H4 (cell line): ENCODE results near the gene FUZ. TPM values are rescaled to one million over a fixed set of nuclear protein-coding genes. Genes with fewer than 3 reads are reported as not detected.

Experiments
- DNase-seq: peaks from one replicate; pipeline ENCODE4 v3.0.0-alpha.2; 2015; ENCODE audit warnings: low spot score
- total RNA-seq: library from RNA; depleted of rRNA; stranded (reverse); fragments of >200 nt; shearing (Covaris generic); gene quantifications from 2 replicates; pipeline ENCODE4 v1.2.3, GENCODE V29; 2014

The FUZ gene
- total RNA-seq, 1 experiment from 2014 or later = 31.7 TPM

DNA sequence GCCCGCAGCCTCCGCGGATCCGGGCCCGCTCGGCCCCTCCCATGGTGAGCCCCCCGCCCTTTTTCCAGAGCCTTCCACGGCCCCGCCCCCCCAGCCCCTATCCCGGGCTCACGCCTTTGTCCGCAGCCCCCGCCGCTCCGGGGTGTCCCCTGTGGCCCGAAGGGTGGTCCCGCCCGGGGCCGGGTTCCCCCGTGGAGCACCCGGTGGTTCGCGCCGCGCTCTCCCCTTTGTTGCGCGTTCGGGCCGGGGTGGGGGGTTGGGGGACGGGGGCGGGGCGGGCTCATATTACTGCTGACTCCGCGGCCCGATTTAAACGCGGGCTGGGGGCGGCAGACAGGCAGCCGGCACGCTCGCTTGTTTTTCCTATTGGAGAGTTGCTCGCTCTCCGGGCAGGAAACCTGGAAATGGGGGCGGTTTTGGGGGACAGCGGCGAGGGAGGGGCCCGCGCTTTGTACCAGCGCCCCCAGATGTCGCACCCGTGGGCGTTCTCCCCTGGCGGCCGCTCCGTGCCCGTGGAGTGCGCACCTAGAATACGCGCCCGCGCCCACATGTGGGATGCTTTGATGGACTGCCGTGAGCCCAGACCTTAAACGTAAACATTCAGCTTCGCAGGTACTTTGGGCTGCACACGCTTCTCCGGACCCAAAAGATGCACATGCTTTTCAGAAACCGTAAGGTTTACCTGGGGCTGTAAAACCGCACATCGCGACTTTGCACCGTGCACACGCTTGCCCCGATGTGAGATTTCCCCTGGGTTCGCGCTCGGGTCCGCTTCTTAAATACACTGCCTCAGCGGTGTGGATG lies 38.6 kb upstream of the FUZ start:
- no peak for DNase-seq

DNA sequence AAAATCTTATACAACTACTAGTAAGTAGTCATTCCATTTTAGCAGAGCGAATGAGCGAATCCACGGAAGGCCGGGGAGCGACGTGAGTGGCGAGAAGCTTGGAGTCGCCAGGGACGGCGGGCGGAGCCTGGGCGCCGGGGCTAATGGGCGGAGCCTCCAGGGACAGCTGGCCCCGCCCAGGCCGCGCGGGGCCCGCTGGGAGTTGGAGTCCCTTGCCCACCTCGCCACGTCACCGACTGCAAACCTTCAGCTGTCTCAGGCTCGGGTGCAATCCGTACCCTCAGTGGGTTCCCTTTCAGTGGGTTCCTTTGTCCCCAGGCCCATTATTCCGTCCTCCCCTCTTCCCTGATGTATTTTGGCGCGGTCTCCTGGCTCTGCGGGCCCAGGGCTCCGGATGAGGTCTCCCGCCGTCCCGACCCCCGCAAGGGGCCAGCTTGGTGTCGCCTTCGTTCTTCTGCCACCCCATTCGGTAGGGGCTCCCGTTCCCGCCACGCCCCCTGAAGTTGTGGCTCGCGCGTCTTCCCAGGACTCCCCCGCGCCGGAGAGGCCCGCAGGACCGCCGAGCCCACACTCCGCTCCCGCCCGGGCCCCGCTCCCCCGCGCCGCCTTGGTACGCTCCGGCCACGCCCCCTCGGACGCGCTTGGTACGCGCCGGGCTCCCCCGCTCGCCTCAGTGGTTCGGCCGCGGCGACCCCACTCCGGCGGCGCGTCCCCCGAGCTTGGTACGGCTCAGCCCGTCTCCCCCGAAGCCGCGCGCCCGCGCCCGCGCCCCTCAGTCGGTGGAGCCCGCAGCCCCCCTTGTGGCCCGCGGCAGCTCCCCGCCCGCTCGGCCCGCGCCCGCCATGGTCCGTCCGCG lies 37.6 kb upstream of the FUZ start, which contains the start of gene PTOV1:
TSS of gene PTOV1 (plus strand) at position 673 of the 856 bp plus-strand sequence.
- peak; percentile 91 for DNase-seq

DNA sequence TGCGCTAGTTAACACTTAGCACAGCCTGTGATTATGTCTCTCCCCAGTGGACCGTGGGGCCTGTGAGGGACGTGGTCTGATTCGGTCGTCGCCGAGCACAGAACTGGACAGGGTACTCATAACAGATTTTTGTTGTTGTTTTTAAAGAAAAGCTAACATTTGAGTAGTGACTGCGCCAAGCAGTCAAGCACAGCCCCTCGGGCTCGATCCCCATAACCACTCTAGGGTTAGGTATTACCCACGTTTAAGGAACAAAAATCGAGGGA lies 37.1 kb upstream of the FUZ start:
- DNase-seq = no peak

DNA sequence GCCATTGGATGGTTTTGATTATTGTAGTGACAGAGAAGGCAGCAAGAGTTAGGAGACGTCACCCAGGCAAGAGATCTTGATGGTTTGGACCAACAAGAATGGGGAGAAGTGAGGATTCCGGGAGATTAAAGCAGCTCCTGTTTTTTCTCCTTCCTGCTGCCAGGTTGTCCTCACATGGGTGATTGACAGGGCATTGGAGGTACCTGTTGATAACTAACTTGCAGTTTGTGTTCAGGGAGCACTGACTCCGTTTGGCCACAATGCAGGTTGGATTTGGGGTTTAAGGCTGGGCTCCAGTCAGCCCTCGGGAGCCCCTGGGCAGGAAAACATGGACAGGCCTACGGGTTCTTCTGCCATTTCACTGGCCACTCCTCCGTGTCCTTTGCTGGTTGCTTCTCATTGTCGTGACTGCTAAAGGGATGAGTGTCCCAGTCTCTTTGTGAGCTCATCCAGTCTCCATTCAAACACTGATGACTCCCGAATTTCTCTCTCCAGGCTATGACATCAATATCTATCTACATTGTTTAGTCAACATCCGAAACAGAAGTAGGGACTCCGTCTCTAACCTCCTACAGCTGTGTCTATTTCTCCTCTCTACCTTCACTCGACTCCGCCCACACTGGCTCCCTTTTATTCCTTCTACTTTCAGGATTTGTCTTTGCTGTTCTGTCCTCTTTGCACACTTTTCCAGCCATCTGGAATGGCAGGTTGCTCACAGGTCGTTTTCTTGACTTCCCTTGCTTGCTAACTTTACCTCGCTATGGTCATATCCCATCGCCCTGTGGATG lies 36.5 kb upstream of the FUZ start:
- no peak for DNase-seq

DNA sequence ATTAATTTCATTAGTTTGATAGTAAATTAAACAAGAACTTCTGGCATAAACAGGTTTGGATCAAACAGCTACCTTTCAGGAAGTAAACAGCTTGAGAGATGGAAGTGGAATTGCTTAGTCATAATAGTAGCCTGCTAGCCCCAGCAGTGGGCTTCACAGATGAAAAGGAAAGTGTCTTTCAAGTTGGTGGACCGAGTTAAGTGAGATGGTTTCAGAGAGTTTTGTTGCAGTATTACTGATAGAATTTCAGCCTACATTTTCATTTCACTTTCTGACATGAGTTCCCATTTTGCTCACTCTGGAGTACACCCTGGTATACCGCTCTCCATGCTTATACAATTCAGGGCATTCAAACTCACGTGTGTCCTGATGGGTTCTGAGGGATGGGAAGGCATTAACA lies 35.8 kb upstream of the FUZ start:
- no peak for DNase-seq

DNA sequence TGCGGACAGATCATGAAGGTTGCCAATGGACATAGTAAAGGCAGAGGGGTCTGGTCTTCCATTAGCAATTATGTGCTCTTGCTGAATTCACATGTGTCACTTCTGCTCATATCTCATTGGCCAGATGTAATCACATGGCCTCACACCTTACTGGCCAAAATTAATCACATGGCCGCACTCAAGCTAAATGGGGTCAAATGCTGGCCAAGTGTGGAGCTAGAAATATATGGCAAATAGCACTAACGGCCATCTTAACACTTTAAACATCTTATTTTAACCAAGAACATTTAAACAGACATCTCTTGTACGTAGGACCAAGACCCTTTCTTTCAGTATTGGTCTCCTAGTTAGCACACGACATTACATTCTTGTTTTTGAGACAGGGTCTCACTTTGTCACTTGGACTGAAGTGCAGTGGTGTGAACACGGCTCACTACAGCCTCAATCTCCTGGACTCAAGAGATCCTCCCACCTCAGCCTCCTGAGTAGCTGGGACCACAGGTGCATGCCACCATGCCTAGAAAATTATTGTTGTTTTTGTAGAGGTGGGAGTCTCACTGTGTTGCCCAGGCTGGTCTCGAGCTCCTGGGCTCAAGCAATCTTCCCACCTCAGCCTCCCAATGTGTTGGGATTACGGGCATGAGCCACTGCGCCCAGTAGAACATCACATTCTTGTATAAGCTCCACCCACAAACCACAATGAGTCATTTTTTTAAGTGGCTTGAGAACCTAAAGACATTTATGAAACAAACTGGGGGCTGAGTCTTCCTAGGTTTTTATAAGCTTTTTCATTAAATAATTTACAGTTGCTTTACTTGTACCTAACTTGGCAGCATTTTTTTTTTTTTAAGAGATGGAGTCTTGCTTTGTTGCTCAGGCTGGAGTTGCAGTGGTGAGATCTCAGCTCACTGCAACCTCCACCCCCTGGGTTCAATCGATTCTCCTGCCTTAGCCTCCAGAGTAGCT lies 34.9 kb upstream of the FUZ start:
- DNase-seq = peak; percentile 94

DNA sequence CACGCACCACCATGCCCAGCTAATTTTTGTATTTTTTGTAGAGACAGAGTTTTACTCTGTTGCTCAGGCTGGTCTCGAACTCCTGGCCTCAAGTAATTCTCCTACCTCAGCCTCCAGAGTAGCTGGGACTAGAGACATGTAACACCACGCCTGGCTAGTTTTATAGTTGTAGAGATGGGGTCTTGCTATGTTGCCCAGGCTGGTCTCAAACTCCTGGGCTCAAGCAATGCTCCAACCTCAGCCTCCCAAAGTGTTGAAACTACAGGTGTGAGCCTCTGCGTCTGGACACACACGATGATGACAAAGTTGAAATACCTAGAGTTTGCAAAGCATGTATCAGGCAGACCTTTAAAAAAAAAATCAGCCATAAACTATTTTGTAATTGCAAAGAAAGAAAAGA lies 33.3 kb upstream of the FUZ start:
- no peak for DNase-seq

DNA sequence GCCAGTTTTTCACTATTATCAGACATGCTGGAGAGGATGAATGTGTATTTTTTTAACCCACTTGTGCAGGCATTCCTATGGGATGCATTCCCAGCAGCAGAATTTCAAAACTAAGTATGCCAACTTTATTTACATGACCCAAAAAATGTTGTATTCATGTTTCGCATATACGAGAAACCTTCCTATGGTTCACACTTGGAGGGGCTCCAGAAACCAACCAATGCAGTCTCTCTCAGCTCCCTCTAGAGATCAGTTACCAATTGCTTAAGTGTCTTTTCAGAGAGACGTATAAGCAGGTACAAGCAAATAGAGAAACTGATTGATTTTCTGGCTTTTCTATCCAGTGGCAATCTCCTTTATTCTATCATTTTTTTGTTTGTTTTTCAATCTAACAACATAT lies 32.3 kb upstream of the FUZ start:
- DNase-seq = no peak

DNA sequence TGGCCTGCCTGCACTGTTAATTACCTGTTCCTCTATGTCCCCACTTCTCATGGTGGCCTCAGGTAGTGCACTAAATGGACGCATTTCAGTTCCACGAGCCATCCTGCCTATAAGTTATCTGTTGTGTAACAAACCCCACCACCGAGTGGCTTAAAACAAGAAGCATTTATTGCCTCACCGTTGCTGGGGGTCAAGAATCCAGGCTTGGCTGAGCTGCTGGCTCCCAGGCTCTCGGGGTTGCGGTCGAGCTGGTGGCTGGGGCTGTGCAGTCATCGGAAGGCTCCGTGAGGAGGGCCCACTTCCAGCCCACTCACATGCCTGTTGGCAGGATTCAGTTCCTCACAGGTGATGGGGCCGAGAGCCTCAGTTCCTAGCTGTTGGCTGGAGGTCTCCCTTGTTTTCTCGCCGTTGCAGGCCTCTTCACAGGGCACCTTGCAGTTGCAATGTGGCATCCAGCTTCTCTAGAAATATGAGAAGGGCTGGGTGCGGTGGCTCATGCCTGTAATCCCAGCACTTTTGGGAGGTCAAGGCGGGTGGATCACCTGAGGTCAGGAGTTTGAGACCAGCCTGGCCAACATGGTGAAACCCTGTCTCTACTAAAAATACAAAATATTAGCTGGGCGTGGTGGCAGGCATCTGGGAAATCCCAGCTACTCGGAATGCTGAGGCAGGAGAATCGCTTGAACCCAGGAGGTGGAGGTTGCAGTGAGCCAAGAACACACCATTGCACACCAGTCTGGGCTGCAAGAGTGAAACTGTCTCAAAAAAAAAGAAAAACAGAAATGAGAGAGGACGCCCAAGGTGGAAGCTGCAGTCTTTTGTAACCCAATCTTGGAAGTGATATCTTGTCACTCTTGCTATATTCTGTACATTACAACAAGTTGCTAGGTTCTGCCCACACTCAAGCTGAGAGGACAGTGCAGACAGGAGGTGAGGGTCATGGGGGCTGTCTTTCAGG lies 31.3 kb upstream of the FUZ start:
- no peak for DNase-seq

DNA sequence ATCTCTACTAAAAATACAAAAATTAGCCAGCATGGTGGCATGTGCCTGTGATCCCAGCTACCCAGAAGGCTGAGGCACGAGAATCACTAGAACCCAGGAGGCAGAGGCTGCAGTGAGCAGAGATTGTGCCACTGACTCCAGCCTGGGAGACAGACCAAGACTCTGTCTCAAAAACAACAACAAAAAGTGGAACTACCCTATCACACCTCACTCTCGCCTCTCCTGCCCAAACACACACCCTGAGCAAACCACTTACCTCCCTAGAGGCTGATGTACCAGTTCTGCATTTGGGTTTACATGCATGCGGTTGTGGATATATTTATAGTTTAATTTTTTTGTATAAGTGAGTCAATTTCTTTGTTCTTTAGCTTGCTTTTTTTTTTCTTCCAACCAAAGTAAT lies 30.2 kb upstream of the FUZ start:
- DNase-seq = no peak

DNA sequence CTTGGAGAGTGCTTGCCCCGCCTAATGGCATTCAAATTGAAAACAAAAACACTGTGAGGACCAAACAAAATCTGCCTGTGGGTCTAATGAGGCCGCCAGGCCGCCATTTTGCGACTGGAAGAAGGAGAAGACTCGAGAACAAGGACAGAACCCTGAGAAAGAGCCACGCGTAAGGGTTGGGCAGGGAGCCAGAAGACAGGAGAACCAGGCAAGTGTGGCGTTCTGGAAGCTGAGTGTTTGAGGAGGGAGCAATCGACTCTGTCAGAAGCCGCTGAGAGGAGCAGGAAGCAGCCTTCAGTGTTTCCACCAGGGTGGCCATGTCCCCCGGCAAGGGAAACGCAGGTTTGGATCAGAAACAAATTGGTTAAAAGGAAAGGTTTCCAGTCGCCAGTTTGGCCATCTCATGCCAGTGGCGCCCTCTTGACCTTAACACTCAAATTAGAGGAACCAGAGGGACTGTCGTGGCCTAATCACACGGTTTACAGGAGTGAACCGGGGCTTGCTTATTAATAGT lies 27.7 kb upstream of the FUZ start:
- DNase-seq = no peak

DNA sequence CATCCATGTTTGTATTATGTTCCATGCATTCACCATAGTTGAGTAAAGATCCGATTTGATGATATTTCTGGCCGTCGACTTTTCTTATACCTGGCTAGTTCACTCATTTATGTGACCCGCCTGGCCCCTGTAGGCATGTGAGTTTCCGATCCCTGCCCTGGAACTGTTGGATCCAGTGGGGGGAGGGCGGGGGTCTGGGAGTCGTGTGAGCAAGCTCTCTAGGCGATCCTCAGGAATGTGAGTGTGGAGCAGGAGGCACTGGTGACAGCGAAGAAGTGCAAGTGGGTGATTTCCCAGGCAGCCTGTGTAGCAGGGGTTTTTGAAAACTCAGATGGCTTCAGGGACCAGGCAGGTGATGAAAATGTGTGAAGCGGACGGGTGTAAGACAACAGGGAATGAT lies 27.2 kb upstream of the FUZ start:
- no peak for DNase-seq

DNA sequence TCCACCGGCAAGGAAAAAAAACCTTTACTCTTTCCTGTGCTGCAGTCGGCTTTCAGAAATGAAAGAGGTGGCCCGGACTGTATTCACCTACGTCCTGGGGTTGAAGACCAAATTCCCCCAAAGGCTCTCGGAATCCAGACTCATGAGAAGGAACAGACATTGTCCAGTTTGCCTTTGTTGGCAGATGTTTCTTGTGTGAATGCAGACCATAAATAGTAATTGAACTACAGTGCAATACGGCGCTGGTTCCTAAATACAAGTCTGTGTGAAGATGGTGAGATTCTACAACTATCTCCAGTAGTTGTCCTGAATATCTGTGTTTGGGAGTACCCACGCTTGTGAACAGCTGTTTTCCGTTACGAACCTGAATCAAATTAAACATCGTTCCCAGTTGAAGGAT lies 26.6 kb upstream of the FUZ start:
- DNase-seq = no peak

DNA sequence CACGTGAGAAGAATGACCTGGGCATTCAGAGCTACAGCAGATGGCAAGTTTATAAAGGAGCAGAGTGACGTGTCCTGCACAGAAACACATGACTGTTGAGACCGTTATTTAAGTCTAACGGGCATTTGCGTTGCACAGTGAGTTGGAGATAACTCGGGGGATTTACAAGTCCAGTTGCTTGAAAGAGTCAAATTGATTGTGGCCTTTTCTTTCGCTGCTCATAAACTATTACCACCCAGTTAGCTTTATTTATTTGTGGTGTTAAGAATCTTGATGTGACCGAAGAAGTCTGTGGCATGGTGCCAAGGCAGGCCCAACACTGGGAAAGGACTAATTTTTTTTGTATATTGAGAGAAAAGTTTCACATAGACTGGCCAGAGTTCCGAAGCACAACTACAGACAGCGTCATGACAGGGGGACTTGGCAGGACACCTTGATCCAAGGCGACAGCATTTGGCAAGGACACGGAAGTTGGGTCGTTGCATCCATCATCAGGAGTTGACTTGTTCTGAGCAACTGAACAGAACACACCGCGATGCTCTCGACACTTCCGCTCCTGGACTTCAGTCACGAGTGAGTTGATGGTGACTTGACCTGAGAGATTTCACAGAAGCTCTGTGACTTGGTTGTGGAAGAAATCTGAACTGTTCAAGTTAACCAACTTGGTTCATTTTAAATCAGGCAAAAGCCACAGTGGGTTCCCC lies 25.9 kb upstream of the FUZ start:
- DNase-seq = no peak

DNA sequence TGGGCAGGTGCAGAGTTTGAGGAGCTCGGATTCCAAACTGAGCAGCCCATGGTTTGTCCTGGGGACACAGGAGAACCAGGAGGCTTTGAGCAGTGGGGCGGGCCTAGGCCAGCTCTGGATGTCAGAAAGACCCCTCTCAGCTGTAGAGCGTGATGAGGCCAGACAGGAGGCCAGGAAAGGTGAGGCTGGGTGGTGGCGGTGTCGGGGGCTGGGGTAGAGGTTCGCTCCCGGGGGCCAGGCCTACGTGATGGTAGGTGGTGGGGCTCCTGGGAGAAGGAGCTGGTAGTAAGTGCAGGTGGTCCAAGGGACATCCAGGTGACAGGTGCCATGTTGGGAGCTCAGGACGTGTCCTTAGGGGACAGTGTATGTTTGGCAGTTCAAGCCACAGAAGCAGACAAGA lies 24.3 kb upstream of the FUZ start:
- no peak for DNase-seq

DNA sequence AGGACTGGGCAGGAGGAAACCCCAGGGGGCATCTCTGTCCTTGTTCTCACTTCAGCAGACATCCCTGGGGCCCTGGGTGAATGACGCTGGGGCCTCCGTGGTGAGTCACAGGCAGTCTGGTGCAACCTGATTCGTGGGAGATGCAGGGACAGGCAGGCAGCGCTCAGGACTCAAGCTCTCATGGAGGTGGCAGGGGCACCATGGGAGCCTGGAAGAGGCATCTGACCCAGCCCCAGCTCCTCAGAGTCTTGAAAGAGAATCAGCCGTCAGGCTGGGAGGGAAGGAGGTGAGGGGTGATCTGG lies 23.9 kb upstream of the FUZ start:
- DNase-seq = no peak

DNA sequence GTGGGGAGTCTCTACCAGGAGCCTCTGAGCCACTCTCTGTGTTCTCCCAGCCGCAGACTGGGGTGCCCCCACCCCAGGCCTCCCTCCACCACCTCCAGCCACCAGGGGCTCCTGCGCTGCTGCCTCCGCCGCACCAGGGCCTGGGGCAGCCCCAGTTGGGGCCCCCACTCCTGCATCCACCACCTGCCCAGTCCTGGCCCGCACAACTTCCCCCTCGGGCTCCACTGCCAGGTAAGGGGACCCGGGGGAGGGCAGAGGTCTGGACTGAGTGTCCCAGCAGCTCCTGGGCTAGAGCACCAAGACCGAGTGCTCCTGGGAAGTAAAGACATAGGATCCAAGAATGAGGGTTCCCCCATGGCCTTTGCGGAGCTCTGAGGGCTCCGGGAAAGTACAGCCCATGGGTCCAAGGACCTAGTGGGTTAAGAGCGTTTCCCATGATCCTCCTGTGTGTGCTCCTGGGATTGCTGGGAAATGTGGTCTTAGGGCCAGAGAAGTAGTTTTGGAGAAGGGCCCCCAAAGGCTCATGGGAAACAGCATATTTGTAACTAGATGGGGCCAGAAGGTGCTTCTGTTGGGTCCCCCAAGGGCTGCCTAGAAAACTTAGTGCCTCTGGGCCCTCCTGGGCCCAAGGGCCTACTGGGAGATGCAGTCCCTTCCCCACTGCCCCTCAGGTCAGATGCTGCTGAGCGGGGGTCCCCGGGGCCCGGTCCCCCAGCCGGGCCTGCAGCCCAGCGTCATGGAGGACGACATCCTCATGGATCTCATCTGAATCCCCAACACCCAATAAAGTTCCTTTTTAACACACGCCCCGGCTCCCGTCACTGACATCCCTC lies 23.3 kb upstream of the FUZ start:
- no peak for DNase-seq

DNA sequence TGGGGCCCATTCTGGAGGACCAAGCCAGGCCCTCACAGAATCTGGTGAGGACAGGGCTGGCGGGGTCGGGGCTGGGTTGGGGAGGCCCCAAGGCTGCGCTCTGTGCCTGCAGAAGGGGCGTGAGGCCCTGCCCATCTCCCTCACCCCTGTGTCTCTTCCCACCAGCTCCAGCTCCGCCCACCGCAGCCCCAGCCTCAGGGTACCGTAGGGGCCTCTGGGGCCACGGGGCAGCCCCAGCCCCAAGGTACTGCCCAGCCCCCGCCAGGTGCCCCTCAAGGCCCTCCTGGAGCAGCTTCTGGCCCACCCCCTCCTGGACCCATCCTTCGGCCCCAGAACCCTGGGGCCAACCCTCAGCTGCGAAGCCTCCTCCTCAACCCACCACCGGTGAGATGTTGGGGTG lies 22.5 kb upstream of the FUZ start:
- DNase-seq = no peak

DNA sequence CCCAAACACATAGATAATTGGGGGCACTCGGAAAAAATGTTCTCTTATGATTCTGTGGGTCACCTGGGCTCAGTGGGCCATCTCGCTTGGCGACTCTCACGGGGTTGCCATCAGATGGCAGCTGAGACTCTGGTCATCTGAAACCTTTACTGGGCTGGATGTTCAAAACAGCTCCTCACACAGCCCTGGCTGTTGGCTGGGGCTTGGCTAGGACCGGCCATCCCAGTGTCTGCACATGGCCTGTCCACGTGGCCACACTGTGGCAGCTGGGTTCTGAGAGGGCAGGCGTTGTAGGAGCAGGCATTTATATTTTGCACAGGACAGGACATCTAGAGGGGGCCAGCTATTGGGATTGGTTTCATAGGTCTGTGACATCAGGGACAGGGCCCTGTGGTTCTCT lies 20.5 kb upstream of the FUZ start:
- DNase-seq = no peak
